Prostate gland (tissue), 2 donors: Measurements from ENCODE around the gene HKDC1.

Source experiments
- POLR2A ChIP-seq: fragments of 450-650 bp; IDR thresholded peaks from one replicate; pipeline ENCODE4 v1.6.1; 2016; ENCODE audit warnings: antibody characterized with exemption, mild to moderate bottlenecking
- POLR2AphosphoS5 ChIP-seq: sonication (generic); formaldehyde crosslinking; IDR thresholded peaks from one replicate; pipeline ENCODE4 v1.6.1; 2017; ENCODE audit warnings: antibody characterized with exemption
- TF ChIP-seq, protein P1 (sequence below), 4 experiments: fragments of 200-600 bp in 2 of 4; fragments of 450-650 bp in 2 of 4; sonication (generic) in 2 of 4; IDR thresholded peaks; 1 replicate in 3 of 4; 2 replicates in 1 of 4; pipeline ENCODE4 v1.5.1; 2016 to 2019; ENCODE audit warnings: antibody characterized with exemption in 4 of 4, mild to moderate bottlenecking in 2 of 4, moderate library complexity in 2 of 4

DNA sequence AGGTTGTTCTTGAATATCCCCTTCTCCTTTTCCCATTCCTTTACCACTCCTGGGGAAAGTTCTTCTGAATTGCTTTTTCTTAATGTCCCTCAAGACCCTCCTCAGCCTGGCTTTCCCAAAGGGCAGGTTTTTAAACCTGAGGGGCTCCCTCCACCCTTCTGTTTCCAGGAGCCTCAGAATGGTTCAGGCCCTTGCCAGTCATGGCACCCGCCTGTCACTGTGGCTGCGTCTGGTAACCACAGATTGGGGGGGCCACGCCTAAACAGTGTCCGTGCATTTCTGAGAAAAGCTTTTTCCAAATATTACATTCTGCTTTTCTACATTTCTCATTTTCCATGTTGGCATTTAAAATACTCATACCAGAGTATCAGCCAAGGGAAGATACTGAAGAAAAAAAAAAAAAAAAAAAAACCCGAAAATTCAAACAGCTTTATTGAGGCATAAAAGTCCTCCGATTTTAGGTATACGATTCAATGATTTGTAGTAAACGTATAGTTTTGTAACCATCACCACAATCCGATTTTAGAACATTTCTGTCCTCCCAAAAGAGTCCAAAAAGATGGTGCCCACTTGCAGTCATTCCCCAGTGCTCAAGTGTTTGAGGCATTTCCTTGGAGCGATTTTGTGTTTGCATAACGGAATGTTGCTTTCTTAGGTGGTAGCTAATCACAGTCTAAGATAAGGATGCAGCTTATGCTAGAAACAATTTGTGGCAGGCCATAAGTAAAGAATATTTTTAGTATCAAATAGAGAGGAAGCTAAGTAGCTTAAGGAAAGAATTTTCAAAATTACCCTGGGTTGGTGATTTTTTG, 22.1 kb downstream of the HKDC1 start:
- TF ChIP-seq POLR2A (no peak), POLR2AphosphoS5 (no peak)
- TF ChIP-seq, protein P1, sequence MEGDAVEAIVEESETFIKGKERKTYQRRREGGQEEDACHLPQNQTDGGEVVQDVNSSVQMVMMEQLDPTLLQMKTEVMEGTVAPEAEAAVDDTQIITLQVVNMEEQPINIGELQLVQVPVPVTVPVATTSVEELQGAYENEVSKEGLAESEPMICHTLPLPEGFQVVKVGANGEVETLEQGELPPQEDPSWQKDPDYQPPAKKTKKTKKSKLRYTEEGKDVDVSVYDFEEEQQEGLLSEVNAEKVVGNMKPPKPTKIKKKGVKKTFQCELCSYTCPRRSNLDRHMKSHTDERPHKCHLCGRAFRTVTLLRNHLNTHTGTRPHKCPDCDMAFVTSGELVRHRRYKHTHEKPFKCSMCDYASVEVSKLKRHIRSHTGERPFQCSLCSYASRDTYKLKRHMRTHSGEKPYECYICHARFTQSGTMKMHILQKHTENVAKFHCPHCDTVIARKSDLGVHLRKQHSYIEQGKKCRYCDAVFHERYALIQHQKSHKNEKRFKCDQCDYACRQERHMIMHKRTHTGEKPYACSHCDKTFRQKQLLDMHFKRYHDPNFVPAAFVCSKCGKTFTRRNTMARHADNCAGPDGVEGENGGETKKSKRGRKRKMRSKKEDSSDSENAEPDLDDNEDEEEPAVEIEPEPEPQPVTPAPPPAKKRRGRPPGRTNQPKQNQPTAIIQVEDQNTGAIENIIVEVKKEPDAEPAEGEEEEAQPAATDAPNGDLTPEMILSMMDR (IDR thresholded peaks at IDR 0.05), result no peak
